Fibroblast of skin of left quadriceps (primary cell): ENCODE results near the gene CNOT6.

ENCODE experiments used
- DNase-seq, 2 experiments: peaks; one replicate each; pipeline ENCODE4 v3.0.0-alpha.2; 2013; ENCODE audit warnings: low read depth in 2 of 2

The CNOT6 gene

DNA sequence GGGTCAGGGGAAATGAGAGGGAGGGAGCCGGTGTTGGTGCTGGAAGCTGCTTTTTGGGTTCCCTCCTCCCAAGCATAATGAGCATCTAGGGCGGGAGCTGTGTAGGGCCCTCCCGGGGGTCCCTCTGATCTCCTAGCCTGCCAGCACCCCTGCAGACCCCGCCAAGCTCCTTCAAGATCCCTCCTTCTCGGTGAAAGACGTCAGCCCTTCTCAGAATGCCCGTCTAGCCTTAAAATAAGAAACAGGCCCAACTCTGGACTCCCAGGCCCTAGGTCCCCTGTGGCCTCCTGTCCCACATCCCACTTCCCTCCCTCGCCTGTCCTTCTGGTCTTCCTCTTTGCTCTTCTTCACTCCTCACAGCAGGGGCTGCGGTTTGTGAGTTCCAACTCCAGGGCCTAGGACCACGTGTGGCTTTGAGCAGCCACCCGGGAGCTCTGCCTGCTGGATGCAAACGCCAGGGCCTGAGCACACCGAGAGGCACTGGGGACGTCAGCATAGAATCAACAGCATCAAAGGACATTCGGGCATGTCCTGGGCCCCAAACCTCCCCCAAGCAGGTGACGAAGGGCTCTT lies 105.9 kb downstream of the CNOT6 start:
- no peak for DNase-seq

DNA sequence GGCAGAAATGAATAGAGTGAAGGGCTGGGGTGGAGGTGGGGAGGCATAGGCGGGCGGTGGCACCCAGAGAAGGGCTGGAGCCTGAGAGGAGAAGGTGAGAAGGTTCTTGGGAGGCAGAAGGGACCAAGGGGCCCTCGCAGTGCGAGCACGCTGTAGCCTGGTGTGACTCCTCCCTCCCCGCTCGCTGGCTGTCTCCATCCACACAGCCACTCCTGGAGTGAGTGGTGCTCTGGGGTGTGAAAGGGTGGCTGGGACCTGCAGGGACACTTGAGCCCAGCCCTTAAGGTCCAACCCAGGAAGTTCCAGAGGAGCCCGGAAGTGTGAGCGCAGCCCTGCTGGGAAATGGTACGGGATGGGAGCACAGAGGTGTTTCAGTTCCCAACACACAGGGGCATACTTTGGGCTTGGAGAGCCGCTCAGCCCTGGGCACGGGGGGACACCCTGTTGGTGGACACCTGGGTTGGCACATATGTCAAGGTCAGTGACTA lies 106.4 kb downstream of the CNOT6 start:
- DNase-seq: no peak

DNA sequence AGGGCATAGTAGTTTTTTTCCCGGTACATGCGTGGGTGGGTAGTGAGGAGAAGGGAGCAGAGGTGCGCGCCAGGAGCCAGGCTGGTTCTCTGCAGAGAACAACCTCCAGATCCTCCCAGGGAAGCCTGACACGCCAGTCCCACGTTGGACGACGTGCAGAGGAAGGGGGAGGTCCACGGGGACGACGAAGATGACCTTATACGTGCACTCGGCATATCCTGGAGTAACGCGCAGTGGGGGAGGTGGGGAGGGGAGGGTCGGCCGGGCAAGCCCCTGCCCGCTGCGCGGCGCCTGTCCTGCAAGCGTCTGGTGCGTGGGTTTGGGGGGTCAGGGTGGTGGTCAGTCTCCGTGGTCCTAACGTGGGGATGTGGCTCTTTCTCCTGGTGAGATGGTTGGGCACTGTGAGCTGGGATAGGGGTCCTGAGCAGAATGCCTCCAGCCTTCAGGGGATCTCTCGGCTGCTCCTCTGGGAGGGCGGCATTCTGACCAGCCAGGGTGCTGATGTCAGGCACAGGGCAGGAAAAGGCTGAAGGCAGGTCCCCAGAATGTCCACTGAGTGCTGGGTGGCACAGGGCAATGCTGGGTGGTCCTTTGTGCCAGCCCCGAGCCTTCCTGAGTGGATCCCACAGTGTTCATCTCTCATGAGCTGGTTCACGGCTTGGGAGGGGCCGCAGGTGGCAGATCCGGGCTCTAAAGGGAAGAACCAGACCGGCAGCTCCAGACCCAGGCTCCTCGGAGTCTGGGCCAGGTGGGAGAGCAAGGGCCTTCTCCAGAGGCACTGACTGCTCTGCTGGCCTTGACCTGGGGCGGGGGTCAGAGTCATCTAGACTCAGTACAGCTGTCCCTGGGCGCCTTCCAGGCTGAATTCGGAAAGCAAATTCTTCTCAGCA lies 107.7 kb downstream of the CNOT6 start:
- DNase-seq: no peak

DNA sequence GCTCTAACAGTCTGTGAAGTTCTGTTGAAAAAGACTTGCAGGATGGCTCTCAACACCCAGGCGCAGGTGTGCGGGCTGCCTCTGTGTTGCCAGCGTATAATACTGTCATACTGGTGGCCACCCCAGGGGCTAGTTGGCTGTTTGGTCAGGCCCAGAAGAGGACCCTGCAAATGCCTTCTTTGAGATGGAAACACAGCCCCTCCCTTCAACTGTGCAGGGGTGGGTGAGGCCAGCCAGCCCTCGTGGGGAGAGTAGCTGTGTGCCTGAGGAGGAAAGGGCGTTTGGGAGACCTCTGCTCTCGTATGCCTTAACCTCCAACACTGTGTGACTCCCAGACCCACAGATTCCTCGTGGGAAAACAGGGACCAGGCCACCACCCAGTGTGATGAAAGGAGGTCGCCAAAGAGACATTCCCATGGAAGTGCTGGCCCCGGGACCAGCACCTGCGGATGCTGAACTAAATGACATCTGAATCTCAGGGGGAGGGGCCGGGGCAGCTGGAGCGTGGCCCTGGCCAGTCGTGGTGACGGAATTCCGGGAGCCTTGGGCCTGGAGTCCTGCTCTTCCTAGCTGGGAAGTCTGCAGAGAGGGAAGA lies 108.4 kb downstream of the CNOT6 start:
- DNase-seq: no peak

DNA sequence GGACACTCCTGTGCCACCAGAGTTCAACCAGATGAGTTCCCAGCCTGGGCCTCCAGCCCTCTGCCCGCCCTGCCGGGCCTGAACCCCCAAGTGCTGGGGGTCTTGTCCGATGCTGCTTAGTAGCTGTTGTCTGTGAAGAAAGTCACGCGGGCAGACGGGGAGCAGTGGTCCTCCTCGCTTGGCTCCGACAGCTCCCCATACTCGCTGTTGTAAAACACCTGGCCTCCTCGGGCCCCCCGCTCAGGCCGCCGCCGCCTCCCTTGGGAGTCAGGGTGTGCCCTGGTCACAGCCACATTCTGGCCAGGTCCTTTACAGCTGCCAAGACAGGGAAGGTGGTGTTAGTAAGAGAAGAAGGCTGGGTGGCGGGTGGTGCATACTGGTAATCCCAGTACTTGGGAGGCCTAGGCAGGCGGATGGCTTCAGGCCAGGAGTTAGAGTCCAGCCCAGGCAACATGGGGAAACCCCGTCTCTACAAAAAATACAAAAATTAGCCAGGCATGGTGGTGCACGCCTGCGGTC lies 109.0 kb downstream of the CNOT6 start:
- no peak for DNase-seq

DNA sequence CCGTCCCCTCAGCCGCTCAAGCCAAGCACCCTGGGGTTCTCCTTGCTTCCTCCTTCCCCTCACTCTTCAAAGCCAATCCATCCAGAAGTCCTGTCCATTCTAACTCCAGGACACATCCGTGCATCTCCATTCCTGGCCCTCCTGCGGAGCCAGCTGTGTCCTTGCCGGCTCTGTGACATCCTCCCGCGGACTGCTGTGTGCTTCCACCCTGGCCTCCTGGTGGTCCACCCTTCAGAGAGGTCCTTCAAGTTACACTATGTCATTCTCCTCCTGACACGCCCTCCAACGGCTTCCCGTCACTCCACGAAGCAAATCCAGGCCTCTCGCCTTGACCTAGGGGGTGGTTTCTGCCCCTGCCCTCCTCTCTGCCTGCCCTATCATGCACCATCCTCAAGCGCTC lies 110.1 kb downstream of the CNOT6 start:
- DNase-seq: no peak

DNA sequence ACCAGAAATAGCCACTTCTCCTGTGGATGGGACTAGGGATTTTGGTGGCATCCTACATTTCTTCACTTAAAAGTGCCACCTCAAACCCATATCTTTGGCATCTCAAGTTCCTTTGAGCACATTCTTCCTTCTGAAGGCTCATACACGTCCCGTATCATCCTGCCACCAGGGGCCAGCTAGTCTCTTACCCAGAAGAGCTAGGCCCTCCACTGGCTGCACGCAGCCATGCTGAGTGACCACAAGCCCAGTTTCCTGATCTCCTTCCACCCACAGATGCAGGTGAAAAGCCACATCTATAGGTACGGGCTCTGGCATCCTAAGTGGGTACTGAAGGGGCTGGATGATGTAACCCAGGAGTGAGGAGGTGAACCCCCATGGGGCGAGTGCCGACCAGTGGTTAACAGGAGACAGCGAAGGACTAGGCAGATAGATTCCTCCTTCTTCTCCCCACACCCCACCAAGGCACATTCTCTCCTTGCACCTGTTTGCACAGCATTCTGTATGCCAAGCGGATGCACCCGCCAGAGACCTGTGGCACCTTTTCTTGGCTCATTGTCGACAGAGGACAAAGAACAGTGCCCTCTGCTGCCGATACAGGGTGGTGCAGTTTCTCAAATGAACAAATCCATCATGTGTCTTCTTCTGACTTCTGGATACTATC lies 111.5 kb downstream of the CNOT6 start:
- peak; percentile 6 to 9 for DNase-seq

DNA sequence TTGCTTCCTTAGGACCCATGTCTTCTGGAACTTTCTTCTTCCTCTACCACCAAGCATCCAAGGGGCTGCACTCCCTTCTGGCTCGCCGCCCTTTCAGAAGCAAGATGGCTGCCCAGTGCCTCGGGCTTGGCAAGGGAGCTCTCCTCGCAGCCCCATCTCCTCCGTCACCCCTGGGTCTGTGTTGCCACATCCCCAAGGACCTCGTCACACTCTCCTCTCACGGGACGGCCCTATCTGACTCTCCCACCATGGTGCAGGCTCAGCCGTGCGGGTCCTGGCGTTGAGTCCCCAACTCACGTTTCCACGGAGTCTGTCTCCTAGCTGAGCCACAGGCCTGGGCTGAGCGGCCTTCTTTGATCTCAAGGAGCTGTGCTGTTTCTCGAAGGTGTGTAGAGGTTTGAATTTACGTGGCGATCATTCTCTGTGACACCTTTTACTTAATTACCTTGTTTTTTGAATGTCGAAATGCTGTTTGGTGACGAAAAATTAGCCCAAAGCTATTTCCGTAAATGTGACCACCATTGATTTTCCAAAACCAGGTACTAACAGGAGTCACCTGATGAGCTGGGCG lies 112.1 kb downstream of the CNOT6 start:
- no peak for DNase-seq

DNA sequence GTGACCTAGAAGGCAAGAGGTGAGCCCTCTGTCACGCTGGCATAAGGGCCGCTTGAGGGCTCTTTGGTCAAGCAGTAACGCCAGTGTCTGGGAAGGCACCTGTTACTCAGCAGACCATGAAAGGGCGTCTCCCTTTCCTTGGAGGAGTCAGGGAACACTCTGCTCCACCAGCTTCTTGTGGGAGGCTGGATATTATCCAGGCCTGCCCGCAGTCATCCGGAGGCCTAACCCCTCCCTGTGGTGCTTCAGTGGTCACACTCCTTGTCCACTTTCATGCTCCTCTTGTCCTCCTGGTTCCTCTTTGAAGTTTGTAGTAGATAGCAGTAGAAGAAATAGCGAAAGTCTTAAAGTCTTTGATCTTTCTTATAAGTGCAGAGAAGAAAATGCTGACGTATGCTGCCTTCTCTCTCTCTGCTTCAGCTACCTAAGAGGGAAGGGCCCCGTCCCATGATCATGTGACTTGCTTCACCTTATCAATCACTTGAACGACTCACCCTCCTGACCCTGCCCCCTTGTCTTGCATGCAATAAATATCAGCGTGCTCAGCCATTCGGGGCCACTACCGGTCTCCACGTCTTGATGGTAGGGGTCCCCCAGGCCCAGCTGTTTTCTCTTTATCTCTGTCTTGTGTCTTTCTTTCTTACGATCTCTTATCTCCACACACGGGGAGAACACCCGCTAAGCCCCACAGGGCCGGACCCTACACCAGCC lies 113.8 kb downstream of the CNOT6 start:
- no peak for DNase-seq

DNA sequence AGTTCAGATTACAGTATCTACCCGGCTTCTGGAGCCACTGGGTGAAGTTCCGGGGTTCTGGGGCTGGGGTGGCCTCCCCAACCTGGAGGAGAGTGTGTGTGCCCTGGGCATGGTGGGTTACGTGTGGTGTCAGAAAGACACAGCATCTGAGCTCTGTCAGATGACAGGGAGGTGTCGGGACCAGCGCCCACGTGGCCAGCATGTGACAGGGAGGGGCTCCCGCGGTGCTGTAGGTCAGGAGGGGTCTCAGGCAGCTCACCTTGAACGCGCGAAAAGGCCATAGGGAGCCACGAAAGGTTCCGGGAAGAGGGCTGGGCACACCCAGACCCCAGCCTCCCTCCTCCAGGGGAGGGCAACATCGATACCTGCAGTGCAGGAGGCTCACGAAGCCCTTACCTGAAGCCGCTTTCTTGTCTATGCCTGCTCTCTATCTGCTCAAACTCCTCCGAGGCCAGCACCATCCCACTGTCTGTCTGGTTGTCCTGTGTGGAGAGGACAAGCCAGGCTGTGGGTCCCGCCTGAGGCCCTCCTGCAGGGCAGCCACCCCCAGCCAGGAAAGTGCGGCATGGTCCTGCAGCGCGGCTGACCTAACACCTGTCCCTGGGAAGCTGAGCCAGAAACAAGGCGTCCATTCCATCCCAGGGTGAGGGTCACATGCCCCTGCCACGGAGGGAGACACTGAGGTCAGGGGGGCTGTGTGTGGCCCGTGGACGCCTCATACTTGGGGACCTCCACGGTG lies 114.6 kb downstream of the CNOT6 start:
- no peak for DNase-seq

DNA sequence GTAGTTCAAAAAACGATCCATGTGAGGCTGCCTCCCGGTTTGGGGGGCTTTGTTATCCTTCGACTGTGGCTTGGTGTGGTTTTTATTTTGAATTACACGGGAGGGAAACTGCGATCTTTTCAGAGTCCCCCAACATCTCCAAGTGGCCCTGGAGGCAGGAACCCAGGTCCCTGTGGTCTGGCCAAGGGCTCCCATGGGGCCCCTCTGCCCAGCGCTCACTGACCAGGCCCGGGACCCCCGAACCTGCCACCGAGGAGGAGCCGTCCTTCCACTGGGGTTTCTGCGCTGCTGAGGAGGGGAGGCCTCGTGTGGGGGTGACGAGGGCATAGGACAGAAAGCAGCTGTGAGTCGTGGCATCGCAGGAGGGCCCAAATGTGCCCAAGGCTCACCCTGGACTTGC lies 115.2 kb downstream of the CNOT6 start:
- DNase-seq: no peak

DNA sequence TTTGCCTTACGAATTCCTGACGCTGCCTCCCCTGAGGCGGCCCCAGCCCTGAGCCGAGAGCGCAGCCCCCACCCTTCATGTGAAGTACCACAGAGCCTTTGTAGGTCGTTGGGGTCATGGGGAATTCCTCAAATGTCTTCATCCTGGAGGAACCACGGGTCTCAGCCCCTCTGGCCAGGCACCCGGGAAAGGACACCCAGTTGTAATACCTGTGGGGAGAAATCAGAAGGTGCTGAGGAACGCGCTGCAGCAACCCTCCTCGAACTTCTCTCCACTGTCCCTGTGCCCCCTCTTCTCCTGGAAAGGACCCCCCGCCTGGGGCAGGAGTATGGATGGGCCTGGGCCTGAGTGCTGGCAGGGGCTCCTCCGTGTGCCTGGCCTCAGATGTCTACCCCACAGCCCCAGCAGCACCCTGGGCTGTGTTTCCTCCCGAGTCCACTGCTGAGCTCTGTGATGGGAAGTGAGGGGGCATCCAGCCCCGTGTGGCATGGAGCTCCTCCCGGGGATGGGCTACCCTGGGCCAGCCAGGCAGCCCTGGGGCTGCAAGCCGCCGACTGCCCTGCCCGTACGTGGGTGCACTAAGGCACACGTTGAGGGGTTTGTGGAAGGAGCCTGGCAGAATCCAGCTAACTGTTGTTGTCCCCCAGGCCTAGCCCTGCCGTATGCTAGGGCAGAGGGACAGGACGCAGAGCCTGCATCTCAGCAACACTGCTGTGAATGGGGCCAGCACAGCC lies 115.8 kb downstream of the CNOT6 start:
- DNase-seq: no peak

DNA sequence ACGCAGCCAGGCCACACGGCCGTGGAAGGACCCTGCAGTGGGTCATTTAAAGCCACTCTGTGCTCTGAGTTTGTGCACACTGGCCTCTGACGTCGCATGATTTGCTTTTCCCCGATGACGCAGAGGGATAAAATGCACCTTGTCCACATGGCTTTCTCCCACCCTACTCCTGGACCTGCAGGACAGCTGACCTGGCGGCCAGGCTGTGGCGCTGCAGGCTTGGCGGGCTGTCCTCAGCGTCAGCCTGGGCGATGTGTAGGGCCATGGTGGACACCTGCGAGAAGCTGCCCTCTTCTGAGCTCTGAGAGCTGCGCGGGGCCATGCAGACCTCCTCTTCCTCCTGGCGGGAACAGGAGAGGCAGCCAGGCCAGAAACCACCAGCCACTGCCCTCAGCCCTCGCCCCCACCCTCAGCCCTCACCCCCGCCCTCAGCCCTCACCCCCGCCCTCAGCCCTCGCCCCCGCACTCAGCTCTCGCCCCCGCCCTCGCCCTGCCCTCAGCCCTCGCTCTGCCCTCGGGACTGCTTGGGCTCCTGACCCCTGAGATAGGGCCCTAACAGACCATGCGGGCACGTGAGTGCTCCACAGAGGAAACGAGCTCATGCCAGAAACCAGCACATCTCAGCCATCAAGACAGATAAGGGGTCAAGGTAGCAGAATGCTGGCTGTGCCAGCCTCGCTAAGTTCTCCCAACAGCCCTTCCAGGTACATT lies 117.1 kb downstream of the CNOT6 start:
- no peak for DNase-seq

DNA sequence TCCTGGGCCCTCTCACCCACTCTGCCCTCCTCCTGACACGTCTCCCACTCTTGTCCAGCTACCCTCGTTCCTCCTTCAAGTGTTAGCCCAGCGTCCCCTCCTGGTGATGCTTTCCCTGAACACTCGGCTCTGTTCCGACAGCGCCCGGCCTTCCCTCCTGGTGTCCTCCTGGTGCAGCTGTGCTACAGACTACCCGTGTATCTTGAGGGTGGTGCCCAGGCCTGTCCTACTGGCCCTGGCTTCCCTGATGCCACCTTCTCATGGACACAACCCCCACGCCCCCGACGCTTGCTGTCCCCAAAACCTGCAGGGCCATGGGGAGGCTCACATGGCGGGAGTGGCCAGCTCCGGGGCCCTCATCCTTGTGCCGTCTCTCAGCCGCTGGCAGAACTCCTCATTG lies 118.5 kb downstream of the CNOT6 start:
- DNase-seq: no peak

DNA sequence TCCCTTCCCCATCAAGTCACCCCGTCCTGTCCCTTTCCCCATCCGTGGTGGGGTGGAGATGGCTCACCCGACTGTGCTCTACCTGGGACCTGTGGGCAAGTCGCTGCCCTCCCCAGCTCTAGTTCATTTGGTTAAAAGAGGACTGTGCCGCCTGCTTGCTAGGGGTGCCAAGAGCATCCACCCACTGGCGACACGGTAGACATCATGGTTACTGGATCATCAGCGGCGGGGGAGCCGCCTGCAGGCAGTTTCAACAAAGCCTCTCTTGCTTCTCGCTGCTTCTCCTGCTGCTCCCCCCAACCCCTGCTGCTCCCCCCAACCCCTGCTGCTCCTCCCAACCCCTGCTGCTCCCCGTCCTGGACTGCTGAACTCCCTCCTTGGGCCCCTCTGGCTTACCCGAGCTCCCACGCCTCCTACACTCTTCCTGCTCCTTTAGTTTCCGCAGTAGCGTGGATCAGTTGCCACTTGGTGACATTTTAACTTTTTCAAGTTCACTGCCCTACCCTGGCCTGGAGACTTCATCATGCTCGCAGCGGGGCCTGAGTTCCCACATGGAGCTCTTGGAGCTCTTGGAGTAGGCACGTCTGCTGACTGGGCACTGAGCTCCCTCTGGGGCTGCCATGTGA lies 119.1 kb downstream of the CNOT6 start:
- no peak for DNase-seq

DNA sequence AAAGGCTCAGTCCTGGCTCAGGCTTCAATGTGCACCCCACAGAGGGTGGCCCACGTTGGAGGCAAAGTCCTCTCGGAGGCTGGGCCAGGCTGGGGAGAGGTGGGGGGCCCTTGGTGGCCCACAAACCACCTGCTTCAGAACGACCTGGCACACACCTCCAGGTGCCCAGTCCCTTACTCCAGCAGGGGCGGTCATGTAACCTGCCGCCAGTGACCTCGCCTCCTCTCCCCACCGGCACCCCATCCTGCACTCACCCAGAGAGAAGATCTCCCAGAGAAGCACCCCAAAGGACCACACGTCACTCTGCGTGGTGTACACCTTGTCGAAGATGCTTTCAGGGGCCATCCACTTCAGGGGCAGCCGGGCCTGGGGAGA lies 119.6 kb downstream of the CNOT6 start:
- no peak for DNase-seq

DNA sequence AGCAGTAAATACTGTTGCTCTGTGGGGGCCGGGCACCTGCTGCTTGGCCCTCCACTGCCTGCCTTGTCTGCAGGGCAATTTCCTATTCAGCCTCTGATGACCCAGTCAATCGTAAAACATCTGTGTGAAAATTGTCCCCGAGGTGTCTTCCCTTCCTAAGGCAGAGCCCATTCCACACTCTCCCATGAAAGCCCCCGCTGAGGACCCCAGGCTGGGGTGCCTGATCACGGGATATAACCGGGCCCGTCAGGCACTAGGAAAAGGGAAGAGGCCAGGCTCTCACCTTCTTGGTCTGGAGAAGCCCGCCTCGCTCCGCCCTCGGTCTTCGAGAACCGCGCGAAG lies 124.3 kb downstream of the CNOT6 start:
- no peak for DNase-seq

DNA sequence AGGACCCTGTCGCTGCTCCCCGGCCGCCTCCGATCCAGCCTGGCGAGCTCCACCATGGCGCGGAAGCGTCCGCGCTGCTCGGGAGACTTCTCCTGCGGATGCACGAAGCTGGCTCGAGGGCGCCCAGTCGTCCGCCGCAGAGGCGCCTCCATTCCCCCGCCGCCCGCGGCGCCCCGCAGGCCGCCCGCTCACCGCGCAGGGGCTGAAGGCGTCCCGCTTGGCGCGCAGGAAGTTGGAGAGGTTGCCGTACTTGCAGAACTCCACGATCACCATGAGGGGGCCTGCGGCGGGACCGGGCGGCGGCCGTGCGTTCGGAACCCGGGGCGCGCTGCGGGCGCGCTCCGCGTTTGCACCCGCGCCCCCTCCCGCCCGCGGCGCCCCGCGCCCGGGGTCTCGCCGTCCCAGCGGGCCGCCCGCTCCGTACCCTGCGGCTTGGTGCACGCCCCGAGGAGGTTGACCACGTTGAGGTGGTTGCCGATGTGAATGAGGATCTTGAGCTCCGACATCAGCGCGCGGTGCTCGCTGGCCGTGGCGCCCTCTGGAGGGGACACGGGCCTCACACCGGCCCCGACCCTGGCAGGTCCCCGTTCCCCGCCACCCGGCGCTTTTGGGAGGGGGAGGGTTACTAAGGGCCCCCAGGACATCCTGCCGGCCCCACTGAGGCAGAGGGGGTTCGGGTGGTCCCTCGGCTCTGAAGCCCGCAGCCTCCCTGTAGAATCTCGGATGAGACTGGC lies 124.8 kb downstream of the CNOT6 start:
- peak; percentile 5 to 23 for DNase-seq
